H1 (cell line): Measurements from ENCODE around the gene TSPAN17. TPM values are rescaled to one million over a fixed set of nuclear protein-coding genes. Genes with fewer than 3 reads are reported as not detected.

ENCODE experiments used
- NRF1 ChIP-seq: IDR thresholded peaks from 2 replicates; pipeline ENCODE4 v1.6.1; 2011; ENCODE audit warnings: mild to moderate bottlenecking, low read depth, low read length, improper control_type of control experiment
- polyA plus RNA-seq, 7 experiments: library from polyadenylated mRNA; depleted of rRNA in 3 of 7; stranded (reverse) in 5 of 7; unstranded in 2 of 7; fragments of >200 nt in 5 of 7; fragments of 200-250 nt in 2 of 7; gene quantifications; 1 replicate in 5 of 7; 2 replicates in 1 of 7; 4 replicates in 1 of 7; pipeline versions ENCODE4 v1.2.1 to v1.2.3, GENCODE V29; 2011 to 2013; ENCODE audit warnings: missing spikeins in 2 of 7, mixed read lengths in 2 of 7
- total RNA-seq: library from RNA; stranded (reverse); fragmentation: NEBNext Ultra II Directional; extraction: Animal tissue kit (Norgen Biotek cat#: 25700); gene quantifications from 2 replicates; pipeline ENCODE4 v1.2.1, GENCODE V29; 2021

TSPAN17 gene
- total and polyA plus RNA-seq, 2 of the 8 experiments (the other 6 are each of a cell fraction or from before 2014, with no cell fraction given), result 41.5 to 53.7 TPM

DNA sequence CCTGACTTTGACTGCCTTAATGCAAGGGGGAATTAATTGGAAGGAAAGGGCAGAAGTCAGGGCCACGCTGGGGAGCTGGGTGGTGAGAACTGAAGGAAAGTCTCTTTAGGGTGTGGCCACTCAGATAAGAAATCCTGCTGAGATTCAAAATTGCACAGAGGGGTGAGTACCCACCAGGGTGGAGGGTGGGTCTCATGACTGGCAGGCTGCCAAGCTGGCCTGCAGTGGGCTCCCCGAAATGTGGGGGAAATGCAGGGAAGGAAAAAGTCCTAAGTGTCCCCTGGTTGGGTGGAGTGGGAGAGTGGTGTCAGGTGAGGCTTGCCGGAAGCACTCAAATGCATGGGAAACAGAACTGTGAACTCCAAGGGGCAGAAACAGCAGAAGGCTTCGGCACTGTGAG is 24.1 kb downstream of the TSPAN17 start (continued):
- TF ChIP-seq NRF1, result no peak
- TF ChIP-seq, all 59 proteins: peak for 0
